GM12874 (cell line): Measurements from ENCODE around the gene ITCH.

Experiments used
- CTCF ChIP-seq: IDR thresholded peaks from 2 replicates; pipeline ENCODE4 v1.5.1; 2011; ENCODE audit warnings: low read depth, mild to moderate bottlenecking, control low read depth, low read length, moderate library complexity; ENCODE audit not compliant: insufficient read depth

The ITCH gene

GRCh38 chr20:34328928-34329677, 34.0 kb upstream of the ITCH start:
- no peak for TF ChIP-seq CTCF

GRCh38 chr20:34331838-34332237, 31.2 kb upstream of the ITCH start:
- TF ChIP-seq CTCF = no peak

GRCh38 chr20:34332262-34332920, 30.7 kb upstream of the ITCH start:
- TF ChIP-seq CTCF = no peak

GRCh38 chr20:34333786-34334185, 29.3 kb upstream of the ITCH start:
- no peak for TF ChIP-seq CTCF

GRCh38 chr20:34334654-34335407, 28.2 kb upstream of the ITCH start:
- no peak for TF ChIP-seq CTCF

- TF ChIP-seq CTCF = no peak
Measured at GRCh38 chr20:34337544-34337943, 25.5 kb upstream of the ITCH start.

- no peak for TF ChIP-seq CTCF
Measured at GRCh38 chr20:34337982-34338726, 24.9 kb upstream of the ITCH start.
